HepG2 (cell line): ENCODE measurements around the gene BPIFA2. TPM values are rescaled to one million over a fixed set of nuclear protein-coding genes. Genes with fewer than 3 reads are reported as not detected.
A peak's percentile ranks its signal among the peaks of the same experiment; 100 is the strongest.

ENCODE experiments used
- AHR ChIP-seq: IDR thresholded peaks from 2 replicates; pipeline ENCODE4 v1.6.1; 2018; ENCODE audit warnings: missing genetic modification reagents, missing compliant biosample characterization
- BHLHE40 ChIP-seq: IDR thresholded peaks from 2 replicates; pipeline ENCODE4 v1.6.1; 2011; ENCODE audit warnings: low read length, improper control_type of control experiment
- FOXJ3 ChIP-seq: sonication (generic); formaldehyde crosslinking; IDR thresholded peaks from 2 replicates; pipeline ENCODE4 v1.4.0; 2020; ENCODE audit warnings: missing genetic modification reagents, mild to moderate bottlenecking, borderline replicate concordance
- JUND ChIP-seq: sonication (generic); formaldehyde crosslinking; IDR thresholded peaks from 2 replicates; pipeline ENCODE4 v1.8.0; 2022; ENCODE audit warnings: mild to moderate bottlenecking, missing genetic modification reagents
- ONECUT2 ChIP-seq: sonication (generic); formaldehyde crosslinking; IDR thresholded peaks from 2 replicates; pipeline ENCODE4 v1.4.0; 2020; ENCODE audit warnings: missing genetic modification reagents
- RAD21 ChIP-seq: fragments of 450-650 bp; formaldehyde crosslinking; IDR thresholded peaks from 2 replicates; pipeline ENCODE4 v1.5.0; 2020; ENCODE audit warnings: mild to moderate bottlenecking
- RBM39 ChIP-seq: fragments of 200-400 bp; formaldehyde crosslinking; IDR thresholded peaks from one replicate; pipeline ENCODE4 v1.6.1; 2018; ENCODE audit warnings: antibody characterized with exemption, mild to moderate bottlenecking, low read depth, low read length; ENCODE audit not compliant: poor library complexity, severe bottlenecking
- REL ChIP-seq: sonication (generic); formaldehyde crosslinking; conservative IDR thresholded peaks from 2 replicates; pipeline ENCODE4 v1.8.0; 2022; ENCODE audit warnings: mild to moderate bottlenecking, missing genetic modification reagents, moderate library complexity
- RNF219 ChIP-seq: sonication (generic); formaldehyde crosslinking; IDR thresholded peaks from 2 replicates; pipeline ENCODE4 v1.5.0; 2020; ENCODE audit warnings: mild to moderate bottlenecking, missing genetic modification reagents
- RXRA ChIP-seq: sonication (generic); formaldehyde crosslinking; IDR thresholded peaks from 2 replicates; pipeline ENCODE4 v1.5.1; 2020; ENCODE audit warnings: missing genetic modification reagents
- SIN3A ChIP-seq: IDR thresholded peaks from 2 replicates; pipeline ENCODE4 v1.6.1; 2011; ENCODE audit warnings: low read depth, mild to moderate bottlenecking, control low read depth, low read length, borderline replicate concordance
- SNRNP70 ChIP-seq: fragments of 200-400 bp; formaldehyde crosslinking; IDR thresholded peaks from 2 replicates; pipeline ENCODE4 v1.6.1; 2017; ENCODE audit warnings: mild to moderate bottlenecking, low read depth, low read length, moderate library complexity
- XBP1 ChIP-seq: sonication (generic); formaldehyde crosslinking; IDR thresholded peaks from 2 replicates; pipeline ENCODE4 v1.5.0; 2020; ENCODE audit warnings: missing genetic modification reagents
- ZFP41 ChIP-seq: sonication (generic); formaldehyde crosslinking; IDR thresholded peaks from 2 replicates; pipeline ENCODE4 v1.4.0; 2020; ENCODE audit warnings: mild to moderate bottlenecking, missing genetic modification reagents, borderline replicate concordance
- ZMYM4 ChIP-seq: sonication (generic); formaldehyde crosslinking; IDR thresholded peaks from 2 replicates; pipeline ENCODE4 v1.8.1; 2023; ENCODE audit warnings: mild to moderate bottlenecking, missing genetic modification reagents
- ZNF326 ChIP-seq: sonication (generic); formaldehyde crosslinking; IDR thresholded peaks from 2 replicates; pipeline ENCODE4 v1.4.0; 2020; ENCODE audit warnings: missing genetic modification reagents, borderline replicate concordance
- ZNF432 ChIP-seq: sonication (generic); formaldehyde crosslinking; IDR thresholded peaks from 2 replicates; pipeline ENCODE4 v1.5.0; 2020; ENCODE audit warnings: missing genetic modification reagents, mild to moderate bottlenecking, borderline replicate concordance
- ZNF550 ChIP-seq: sonication (generic); formaldehyde crosslinking; IDR thresholded peaks from 2 replicates; pipeline ENCODE4 v1.4.0; 2020; ENCODE audit warnings: mild to moderate bottlenecking, missing genetic modification reagents, borderline replicate concordance
- ZNF580 ChIP-seq: IDR thresholded peaks from 2 replicates; pipeline ENCODE4 v1.6.1; 2016; ENCODE audit warnings: low read depth, borderline replicate concordance
- ZNF629 ChIP-seq: sonication (generic); formaldehyde crosslinking; conservative IDR thresholded peaks from 2 replicates; pipeline ENCODE4 v1.5.0; 2020; ENCODE audit warnings: missing genetic modification reagents
- ZNF816 ChIP-seq: sonication (generic); formaldehyde crosslinking; IDR thresholded peaks from 2 replicates; pipeline ENCODE4 v1.8.0; 2022; ENCODE audit warnings: missing genetic modification reagents, mild to moderate bottlenecking, borderline replicate concordance
- polyA plus RNA-seq, 8 experiments: library from polyadenylated mRNA; depleted of rRNA in 3 of 8; stranded (reverse) in 7 of 8; unstranded in 1 of 8; fragments of >200 nt; fragmentation: Illumina TruSeq in 4 of 8; extraction: Trizol in 4 of 8; gene quantifications; 2 replicates each; pipeline versions ENCODE4 v1.2.1 to v1.2.3, GENCODE V29; 2011 to 2016; ENCODE audit warnings: low read depth in 4 of 8, missing spikeins in 1 of 8, mixed read lengths in 1 of 8; ENCODE audit not compliant: insufficient read depth in 1 of 8
- total RNA-seq, 5 experiments: library from RNA; depleted of rRNA; stranded (reverse); fragments of >200 nt; fragmentation: Illumina TruSeq; extraction: Trizol; gene quantifications; 2 replicates each; pipeline ENCODE4 v1.2.3, GENCODE V29; 2016; ENCODE audit warnings: low read depth in 1 of 5
- TF ChIP-seq, protein P1 (sequence below): sonication (generic); formaldehyde crosslinking; IDR thresholded peaks from 2 replicates; pipeline ENCODE4 v1.5.1; 2020; ENCODE audit warnings: mild to moderate bottlenecking, missing genetic modification reagents
- TF ChIP-seq, protein P2 (sequence below): sonication (generic); formaldehyde crosslinking; IDR thresholded peaks from 2 replicates; pipeline ENCODE4 v1.8.1; 2022; ENCODE audit warnings: mild to moderate bottlenecking, missing genetic modification reagents

The BPIFA2 gene
- total and polyA plus RNA-seq, 2 of the 13 experiments (the other 11 are each of a cell fraction or from before 2014, with no cell fraction given): not detected

GRCh38 chr20:33209789-33210188, 41.8 kb downstream of the BPIFA2 start (continued):
- TF ChIP-seq, protein P1, sequence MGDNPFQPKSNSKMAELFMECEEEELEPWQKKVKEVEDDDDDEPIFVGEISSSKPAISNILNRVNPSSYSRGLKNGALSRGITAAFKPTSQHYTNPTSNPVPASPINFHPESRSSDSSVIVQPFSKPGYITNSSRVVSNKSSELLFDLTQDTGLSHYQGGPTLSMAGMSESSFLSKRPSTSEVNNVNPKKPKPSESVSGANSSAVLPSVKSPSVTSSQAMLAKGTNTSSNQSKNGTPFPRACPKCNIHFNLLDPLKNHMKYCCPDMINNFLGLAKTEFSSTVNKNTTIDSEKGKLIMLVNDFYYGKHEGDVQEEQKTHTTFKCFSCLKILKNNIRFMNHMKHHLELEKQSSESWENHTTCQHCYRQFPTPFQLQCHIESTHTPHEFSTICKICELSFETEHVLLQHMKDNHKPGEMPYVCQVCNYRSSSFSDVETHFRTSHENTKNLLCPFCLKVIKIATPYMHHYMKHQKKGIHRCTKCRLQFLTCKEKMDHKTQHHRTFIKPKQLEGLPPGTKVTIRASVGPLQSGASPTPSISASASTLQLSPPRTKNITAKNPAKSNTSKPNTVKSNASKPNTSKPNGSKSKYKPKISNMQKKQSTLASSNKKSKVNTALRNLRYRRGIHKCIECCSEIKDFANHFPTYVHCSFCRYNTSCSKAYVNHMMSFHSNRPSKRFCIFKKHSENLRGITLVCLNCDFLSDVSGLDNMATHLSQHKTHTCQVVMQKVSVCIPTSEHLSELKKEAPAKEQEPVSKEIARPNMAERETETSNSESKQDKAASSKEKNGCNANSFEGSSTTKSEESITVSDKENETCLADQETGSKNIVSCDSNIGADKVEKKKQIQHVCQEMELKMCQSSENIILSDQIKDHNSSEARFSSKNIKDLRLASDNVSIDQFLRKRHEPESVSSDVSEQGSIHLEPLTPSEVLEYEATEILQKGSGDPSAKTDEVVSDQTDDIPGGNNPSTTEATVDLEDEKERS (CRISPR knock-in tag): peak; percentile 82
- no peak for TF ChIP-seq ZNF432
- no peak; the same call in 1 of the 2 replicates for TF ChIP-seq ZFP41 (CRISPR knock-in tag)
- peak; percentile 100 for TF ChIP-seq ZNF580 (CRISPR knock-in tag)
- no peak for TF ChIP-seq RBM39
- 0 out of 2 replicates have a peak, but pooled peaks have one; percentile 42 for TF ChIP-seq RAD21 (CRISPR knock-in tag)
- peak; percentile 94 for TF ChIP-seq XBP1 (CRISPR knock-in tag)
- no peak; the same call in 1 of the 2 replicates for TF ChIP-seq RXRA (CRISPR knock-in tag)
- TF ChIP-seq BHLHE40: peak; percentile 47
- TF ChIP-seq, protein P2, sequence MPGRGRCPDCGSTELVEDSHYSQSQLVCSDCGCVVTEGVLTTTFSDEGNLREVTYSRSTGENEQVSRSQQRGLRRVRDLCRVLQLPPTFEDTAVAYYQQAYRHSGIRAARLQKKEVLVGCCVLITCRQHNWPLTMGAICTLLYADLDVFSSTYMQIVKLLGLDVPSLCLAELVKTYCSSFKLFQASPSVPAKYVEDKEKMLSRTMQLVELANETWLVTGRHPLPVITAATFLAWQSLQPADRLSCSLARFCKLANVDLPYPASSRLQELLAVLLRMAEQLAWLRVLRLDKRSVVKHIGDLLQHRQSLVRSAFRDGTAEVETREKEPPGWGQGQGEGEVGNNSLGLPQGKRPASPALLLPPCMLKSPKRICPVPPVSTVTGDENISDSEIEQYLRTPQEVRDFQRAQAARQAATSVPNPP (CRISPR knock-in tag): no peak
- TF ChIP-seq RNF219 (CRISPR knock-in tag): peak; percentile 99; the same call in 1 of the 2 replicates
- TF ChIP-seq ZMYM4 (CRISPR knock-in tag): peak; percentile 79
- no peak for TF ChIP-seq ZNF326
- 0 out of 2 replicates have a peak, but pooled peaks have one; percentile 55 for TF ChIP-seq SIN3A
- TF ChIP-seq JUND (CRISPR knock-in tag): no peak
- TF ChIP-seq ONECUT2 (CRISPR knock-in tag): peak; percentile 84
- peak; percentile 71; the same call in 1 of the 2 replicates for TF ChIP-seq ZNF816 (CRISPR knock-in tag)
- no peak for TF ChIP-seq SNRNP70
- TF ChIP-seq AHR: peak; percentile 98
- TF ChIP-seq ZNF550 (CRISPR knock-in tag): no peak
- TF ChIP-seq REL (CRISPR knock-in tag): peak; percentile 89
- peak; percentile 38; the same call in 1 of the 2 replicates for TF ChIP-seq ZNF629
- no peak for TF ChIP-seq FOXJ3 (CRISPR knock-in tag)
